Neural cell (in vitro differentiated cells): ENCODE measurements around the gene RNLS. TPM values are rescaled to one million over a fixed set of nuclear protein-coding genes. Genes with fewer than 3 reads are reported as not detected.

Experiments used
- H2AFZ ChIP-seq: fragments of 200-600, 300-800 bp; sonication (generic), shearing (Covaris generic); 2 replicates; pipeline ENCODE4 v1.6.0; 2014; ENCODE audit warnings: low read depth, mild to moderate bottlenecking, antibody characterized with exemption, low read length, moderate library complexity
- H3F3A ChIP-seq: fragments of 200-600 bp; shearing (Covaris generic); 2 replicates; pipeline ENCODE4 v1.6.1; 2016; ENCODE audit warnings: mild to moderate bottlenecking, moderate library complexity, mixed read lengths, antibody characterized with exemption, low read length; ENCODE audit not compliant: insufficient read depth, poor library complexity, severe bottlenecking
- H3K27ac ChIP-seq: fragments of 200-600, 300-800 bp; sonication (generic), shearing (Covaris generic); 2 replicates; pipeline ENCODE4 v1.5.1; 2014; ENCODE audit warnings: mild to moderate bottlenecking, low read length, moderate library complexity
- H3K27me3 ChIP-seq: fragments of 300-800, 200-600 bp; sonication (generic), shearing (Covaris generic); 2 replicates; pipeline ENCODE4 v1.6.0; 2014; ENCODE audit warnings: mild to moderate bottlenecking, low read depth, low read length, moderate library complexity; ENCODE audit not compliant: insufficient read depth
- H3K36me3 ChIP-seq: fragments of 300-800, 200-600 bp; sonication (generic), shearing (Covaris generic); 2 replicates; pipeline ENCODE4 v1.5.1; 2014; ENCODE audit warnings: mild to moderate bottlenecking, antibody characterized with exemption, low read length, moderate library complexity; ENCODE audit not compliant: insufficient read depth
- H3K4me2 ChIP-seq: fragments of 300-800, 200-600 bp; sonication (generic), shearing (Covaris generic); 2 replicates; pipeline ENCODE4 v1.6.0; 2014; ENCODE audit warnings: mild to moderate bottlenecking, low read length
- H3K4me3 ChIP-seq: fragments of 300-800, 200-600 bp; sonication (generic), shearing (Covaris generic); 2 replicates; pipeline ENCODE4 v1.5.1; 2014; ENCODE audit warnings: mild to moderate bottlenecking, low read length, moderate library complexity
- H3K79me2 ChIP-seq: fragments of 200-600 bp; shearing (Covaris generic); replicated peaks from 2 replicates; pipeline ENCODE4 v1.6.0; 2014; ENCODE audit warnings: mild to moderate bottlenecking, low read length, moderate library complexity; ENCODE audit not compliant: insufficient read depth
- H3K9ac ChIP-seq: fragments of 300-800, 200-600 bp; sonication (generic), shearing (Covaris generic); 2 replicates; pipeline ENCODE4 v1.6.1; 2016; ENCODE audit warnings: mild to moderate bottlenecking, low read length, mixed read lengths
- H3K9me2 ChIP-seq: fragments of 200-600 bp; shearing (Covaris generic); 2 replicates; pipeline ENCODE4 v1.6.1; 2016; ENCODE audit warnings: mild to moderate bottlenecking, low read length, mixed read lengths; ENCODE audit not compliant: insufficient read depth
- H3K9me3 ChIP-seq: fragments of 200-600, 300-800 bp; sonication (generic), shearing (Covaris generic); 2 replicates; pipeline ENCODE4 v1.6.1; 2016; ENCODE audit warnings: mild to moderate bottlenecking, mixed run types, low read length, moderate library complexity, mixed read lengths
- H4K20me1 ChIP-seq: fragments of 200-600 bp; shearing (Covaris generic); 2 replicates; pipeline ENCODE4 v1.6.1; 2016; ENCODE audit warnings: mild to moderate bottlenecking, mixed run types; ENCODE audit not compliant: insufficient read depth
- EP300 ChIP-seq: fragments of 450-650 bp; conservative IDR thresholded peaks from 2 replicates; pipeline ENCODE4 v1.6.1; 2014; ENCODE audit warnings: antibody characterized with exemption, mild to moderate bottlenecking, moderate library complexity; ENCODE audit not compliant: poor library complexity, severe bottlenecking
- EZH2 ChIP-seq: fragments of 200-600, 300-800 bp; shearing (Covaris generic), sonication (generic); IDR thresholded peaks from 2 replicates; pipeline ENCODE4 v1.6.1; 2014; ENCODE audit warnings: antibody characterized with exemption, low read length, borderline replicate concordance, mild to moderate bottlenecking; ENCODE audit not compliant: insufficient read depth, poor library complexity, severe bottlenecking
- MXI1 ChIP-seq: fragments of 450-650 bp; conservative IDR thresholded peaks from 2 replicates; pipeline ENCODE4 v1.6.1; 2014; ENCODE audit warnings: antibody characterized with exemption, mild to moderate bottlenecking; ENCODE audit not compliant: poor library complexity, severe bottlenecking
- POLR2AphosphoS5 ChIP-seq: IDR thresholded peaks from 2 replicates; pipeline ENCODE4 v1.6.1; 2012
- RAD21 ChIP-seq: fragments of 450-650 bp; conservative IDR thresholded peaks from 2 replicates; pipeline ENCODE4 v1.6.1; 2014; ENCODE audit warnings: antibody characterized with exemption, mild to moderate bottlenecking, moderate library complexity
- SMC3 ChIP-seq: fragments of 450-650 bp; conservative IDR thresholded peaks from 2 replicates; pipeline ENCODE4 v1.6.1; 2014; ENCODE audit warnings: antibody characterized with exemption, mild to moderate bottlenecking, moderate library complexity; ENCODE audit not compliant: poor library complexity
- TAF1 ChIP-seq: IDR thresholded peaks from 2 replicates; pipeline ENCODE4 v1.6.1; 2012; ENCODE audit warnings: low read depth
- polyA plus RNA-seq: library from polyadenylated mRNA; depleted of rRNA; stranded (reverse); fragments of >200 nt; gene quantifications from 2 replicates; pipeline ENCODE4 v1.2.3, GENCODE V29; 2014
- TF ChIP-seq, protein P1 (sequence below): fragments of 450-650 bp; IDR thresholded peaks from 2 replicates; pipeline ENCODE4 v1.5.1; 2014; ENCODE audit warnings: antibody characterized with exemption, mild to moderate bottlenecking, moderate library complexity; ENCODE audit not compliant: poor library complexity, severe bottlenecking
- TF ChIP-seq, protein P2 (sequence below): IDR thresholded peaks from 2 replicates; pipeline ENCODE4 v1.6.1; 2012; ENCODE audit warnings: borderline replicate concordance

The RNLS gene
- polyA plus RNA-seq, 1 donor from 2014 or later = 0.20 TPM

DNA sequence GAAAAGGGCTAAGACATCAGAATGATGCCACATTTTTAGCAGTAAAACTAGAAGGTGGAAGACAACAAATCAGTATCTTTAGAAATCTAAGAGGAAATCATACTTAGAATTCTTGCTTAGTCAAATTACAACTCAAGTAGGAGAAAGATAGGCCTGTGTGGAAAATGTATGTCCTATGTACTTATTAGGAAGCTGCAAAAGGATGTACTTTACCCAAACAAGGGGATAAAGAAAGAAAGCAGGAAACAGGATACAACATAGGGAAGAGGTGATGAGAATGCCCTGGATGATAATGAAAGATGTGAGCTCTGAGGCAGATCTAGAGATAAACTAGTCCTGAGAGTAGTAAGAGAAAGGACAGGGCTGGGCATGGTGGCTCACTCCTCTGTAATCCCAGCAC is 54.9 kb downstream of the RNLS start:
- Histone ChIP-seq H4K20me1 (no peaks in the 10 kb centered on the region), H3K9me2 (no peaks in the 10 kb centered on the region), H2AFZ (no peak overlapping the region), H3F3A (no peaks in the 10 kb centered on the region), H3K9ac (no peak overlapping the region), H3K9me3 (no peaks in the 10 kb centered on the region), H3K36me3 (no peaks in the 10 kb centered on the region), H3K4me3 (no peak overlapping the region), H3K27ac (no peak overlapping the region), H3K4me2 (no peak overlapping the region), H3K27me3 (no peaks in the 10 kb centered on the region), H3K79me2 (no peaks in the 10 kb centered on the region)
- TF ChIP-seq, protein P1, sequence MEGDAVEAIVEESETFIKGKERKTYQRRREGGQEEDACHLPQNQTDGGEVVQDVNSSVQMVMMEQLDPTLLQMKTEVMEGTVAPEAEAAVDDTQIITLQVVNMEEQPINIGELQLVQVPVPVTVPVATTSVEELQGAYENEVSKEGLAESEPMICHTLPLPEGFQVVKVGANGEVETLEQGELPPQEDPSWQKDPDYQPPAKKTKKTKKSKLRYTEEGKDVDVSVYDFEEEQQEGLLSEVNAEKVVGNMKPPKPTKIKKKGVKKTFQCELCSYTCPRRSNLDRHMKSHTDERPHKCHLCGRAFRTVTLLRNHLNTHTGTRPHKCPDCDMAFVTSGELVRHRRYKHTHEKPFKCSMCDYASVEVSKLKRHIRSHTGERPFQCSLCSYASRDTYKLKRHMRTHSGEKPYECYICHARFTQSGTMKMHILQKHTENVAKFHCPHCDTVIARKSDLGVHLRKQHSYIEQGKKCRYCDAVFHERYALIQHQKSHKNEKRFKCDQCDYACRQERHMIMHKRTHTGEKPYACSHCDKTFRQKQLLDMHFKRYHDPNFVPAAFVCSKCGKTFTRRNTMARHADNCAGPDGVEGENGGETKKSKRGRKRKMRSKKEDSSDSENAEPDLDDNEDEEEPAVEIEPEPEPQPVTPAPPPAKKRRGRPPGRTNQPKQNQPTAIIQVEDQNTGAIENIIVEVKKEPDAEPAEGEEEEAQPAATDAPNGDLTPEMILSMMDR = no peak
- TF ChIP-seq POLR2AphosphoS5 (no peak), EP300 (no peak), EZH2 (no peak), MXI1 (no peak), SMC3 (no peak), RAD21 (no peak), TAF1 (no peak)
- TF ChIP-seq, protein P2, sequence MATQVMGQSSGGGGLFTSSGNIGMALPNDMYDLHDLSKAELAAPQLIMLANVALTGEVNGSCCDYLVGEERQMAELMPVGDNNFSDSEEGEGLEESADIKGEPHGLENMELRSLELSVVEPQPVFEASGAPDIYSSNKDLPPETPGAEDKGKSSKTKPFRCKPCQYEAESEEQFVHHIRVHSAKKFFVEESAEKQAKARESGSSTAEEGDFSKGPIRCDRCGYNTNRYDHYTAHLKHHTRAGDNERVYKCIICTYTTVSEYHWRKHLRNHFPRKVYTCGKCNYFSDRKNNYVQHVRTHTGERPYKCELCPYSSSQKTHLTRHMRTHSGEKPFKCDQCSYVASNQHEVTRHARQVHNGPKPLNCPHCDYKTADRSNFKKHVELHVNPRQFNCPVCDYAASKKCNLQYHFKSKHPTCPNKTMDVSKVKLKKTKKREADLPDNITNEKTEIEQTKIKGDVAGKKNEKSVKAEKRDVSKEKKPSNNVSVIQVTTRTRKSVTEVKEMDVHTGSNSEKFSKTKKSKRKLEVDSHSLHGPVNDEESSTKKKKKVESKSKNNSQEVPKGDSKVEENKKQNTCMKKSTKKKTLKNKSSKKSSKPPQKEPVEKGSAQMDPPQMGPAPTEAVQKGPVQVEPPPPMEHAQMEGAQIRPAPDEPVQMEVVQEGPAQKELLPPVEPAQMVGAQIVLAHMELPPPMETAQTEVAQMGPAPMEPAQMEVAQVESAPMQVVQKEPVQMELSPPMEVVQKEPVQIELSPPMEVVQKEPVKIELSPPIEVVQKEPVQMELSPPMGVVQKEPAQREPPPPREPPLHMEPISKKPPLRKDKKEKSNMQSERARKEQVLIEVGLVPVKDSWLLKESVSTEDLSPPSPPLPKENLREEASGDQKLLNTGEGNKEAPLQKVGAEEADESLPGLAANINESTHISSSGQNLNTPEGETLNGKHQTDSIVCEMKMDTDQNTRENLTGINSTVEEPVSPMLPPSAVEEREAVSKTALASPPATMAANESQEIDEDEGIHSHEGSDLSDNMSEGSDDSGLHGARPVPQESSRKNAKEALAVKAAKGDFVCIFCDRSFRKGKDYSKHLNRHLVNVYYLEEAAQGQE = no peak

DNA sequence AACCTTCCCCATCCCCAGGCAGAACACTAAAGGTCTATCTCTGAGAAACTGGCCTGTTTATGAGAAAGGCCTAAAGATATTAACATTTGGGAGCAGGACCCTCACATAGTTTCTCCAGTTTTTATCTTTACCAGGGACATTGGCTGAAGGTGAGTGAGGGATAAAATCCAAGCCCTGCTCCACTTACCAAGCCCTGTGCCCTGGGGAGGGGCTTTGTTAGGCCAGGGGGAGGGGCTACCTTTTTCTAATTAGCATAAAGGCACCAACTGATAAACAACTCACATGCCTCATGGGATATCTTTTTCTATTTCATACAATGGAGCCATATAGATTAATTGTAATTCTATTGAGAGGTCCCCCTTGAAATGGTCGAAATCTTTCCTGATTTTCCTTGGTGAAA is 55.9 kb downstream of the RNLS start:
- TF ChIP-seq SMC3 = no peak
- TF ChIP-seq EP300 = no peak
- TF ChIP-seq, protein P1 = no peak
- TF ChIP-seq POLR2AphosphoS5 = no peak
- no peak for TF ChIP-seq EZH2
- TF ChIP-seq, protein P2 = no peak
- no peak for TF ChIP-seq MXI1
- no peak for TF ChIP-seq TAF1
- TF ChIP-seq RAD21 = no peak
- Histone ChIP-seq H3K27me3 (no peaks in the 10 kb centered on the region), H3F3A (no peaks in the 10 kb centered on the region), H3K9ac (no peak overlapping the region), H3K4me3 (no peak overlapping the region), H2AFZ (no peak overlapping the region), H3K36me3 (no peaks in the 10 kb centered on the region), H3K27ac (no peak overlapping the region), H3K9me3 (no peaks in the 10 kb centered on the region), H4K20me1 (no peaks in the 10 kb centered on the region), H3K4me2 (no peak overlapping the region), H3K9me2 (no peaks in the 10 kb centered on the region), H3K79me2 (no peaks in the 10 kb centered on the region)
